Body of pancreas (tissue), 4 donors: ENCODE results near the gene FNDC3B. TPM values are rescaled to one million over a fixed set of nuclear protein-coding genes. Genes with fewer than 3 reads are reported as not detected.

Experiments
- ATAC-seq: fragments of 150-250 bp; one replicate; pipeline ENCODE4 v1.9.1; 2016
- DNase-seq, 4 donors: peaks; one replicate each; pipeline ENCODE4 v3.0.0-alpha.2; 2019
- H3K27ac ChIP-seq, 4 donors: fragments of 200-600 bp; sonication (generic); 1 replicate in 3 of 4; 2 replicates in 1 of 4; pipeline versions ENCODE4 v1.5.1 to v1.6.1; 2016 to 2019; ENCODE audit warnings: mild to moderate bottlenecking in 1 of 4, mixed read lengths in 1 of 4, moderate library complexity in 1 of 4
- H3K27me3 ChIP-seq, 2 donors: fragments of 200-600 bp; sonication (generic); one replicate each; pipeline ENCODE4 v1.6.0; 2016; ENCODE audit warnings: mild to moderate bottlenecking in 1 of 2
- H3K36me3 ChIP-seq, 2 donors: fragments of 200-600 bp; sonication (generic); replicated peaks in 1 of 2; 2 replicates each; pipeline ENCODE4 v1.5.1; 2016; ENCODE audit warnings: low read depth in 2 of 2; ENCODE audit not compliant: insufficient read depth in 1 of 2
- H3K4me1 ChIP-seq: fragments of 200-600 bp; sonication (generic); one replicate; pipeline ENCODE4 v1.6.0; 2016
- H3K4me3 ChIP-seq, 2 donors: fragments of 200-600 bp; sonication (generic); 1 replicate in 1 of 2; 2 replicates in 1 of 2; pipeline ENCODE4 v1.5.1; 2016 to 2019
- H3K9me3 ChIP-seq, 3 donors: fragments of 200-600 bp; sonication (generic); 1 replicate in 2 of 3; 2 replicates in 1 of 3; pipeline ENCODE4 v1.5.1; 2016
- CTCF ChIP-seq, 7 experiments: fragments of 450-650 bp in 4 of 7; fragments of 200-600 bp in 3 of 7; sonication (generic) in 3 of 7; IDR thresholded peaks; one replicate each; pipeline ENCODE4 v1.5.1; 2016 to 2019; ENCODE audit warnings: antibody characterized with exemption in 7 of 7
- POLR2A ChIP-seq, 3 donors: fragments of 450-650 bp; IDR thresholded peaks; one replicate each; pipeline ENCODE4 v1.6.1; 2016; ENCODE audit warnings: antibody characterized with exemption in 3 of 3, mild to moderate bottlenecking in 2 of 3
- WGBS, 2 donors: methylation state at CpG; one replicate each; pipeline ENCODE4 v1.1.5; 2017; 5-methylcytosine and 5-hydroxymethylcytosine counted together
- intact Hi-C: fragments of 100-400 bp; cut with DNase I; formaldehyde crosslinking; loops from one replicate; pipeline ENCODE4 v1.15.1; 2023
- total RNA-seq, 2 donors: library from RNA; depleted of rRNA; stranded (reverse); fragments of >200 nt; gene quantifications; one replicate each; pipeline ENCODE4 v1.1.0, GENCODE V29; 2016

Gene FNDC3B
- total RNA-seq, 2 donors from 2014 or later: 64.3 to 86.0 TPM

- Histone ChIP-seq H3K36me3 (peaks cover 0 to 13% of the 10 kb centered on the region in 2 donors), H3K9me3 (no peaks in the 10 kb centered on the region), H3K27me3 (no peaks in the 10 kb centered on the region), H3K4me1 (no peaks in the 10 kb centered on the region), H3K27ac (no peak overlapping the region), H3K4me3 (no peak overlapping the region)
- WGBS, 2 donors: 97 to 100% methylated on average over 4 of the region's 4 CpGs
- TF ChIP-seq POLR2A (IDR thresholded peaks at IDR 0.05) (no peak), CTCF (IDR thresholded peaks at IDR 0.05) (no peak)
- ATAC-seq: no peak
- no peak for DNase-seq
- intact Hi-C loops: no loop called here
Measured at GRCh38 chr3:172303941-172304558, 264.7 kb downstream of the FNDC3B start.

- WGBS, 2 donors: 96 to 97% methylated on average over 2 of the region's 2 CpGs
- peak overlapping the region in 1 of 4 donors; percentile 18 for H3K27ac ChIP-seq
- no peaks in the 10 kb centered on the region for H3K4me1 ChIP-seq
- H3K27me3 ChIP-seq: no peaks in the 10 kb centered on the region
- peaks cover 0 to 19% of the 10 kb centered on the region in 2 donors for H3K36me3 ChIP-seq
- no peaks in the 10 kb centered on the region for H3K9me3 ChIP-seq
- peak; percentile 73 for ATAC-seq
- DNase-seq: peak in 2 of 4 donors; percentile 36 to 62
- TF ChIP-seq CTCF (IDR thresholded peaks at IDR 0.05): no peak
- no peak for TF ChIP-seq POLR2A (IDR thresholded peaks at IDR 0.05)
- no peak overlapping the region for H3K4me3 ChIP-seq
- intact Hi-C loops: no loop called here
Measured at GRCh38 chr3:172305552-172305951, 266.2 kb downstream of the FNDC3B start.

GRCh38 chr3:172305974-172306373, 266.6 kb downstream of the FNDC3B start:
- Histone ChIP-seq H3K27me3 (no peaks in the 10 kb centered on the region), H3K4me1 (no peaks in the 10 kb centered on the region), H3K36me3 (peaks cover 0 to 20% of the 10 kb centered on the region in 2 donors), H3K27ac (peak overlapping the region in 1 of 4 donors; percentile 18), H3K9me3 (no peaks in the 10 kb centered on the region), H3K4me3 (no peak overlapping the region)
- no peak for TF ChIP-seq POLR2A (IDR thresholded peaks at IDR 0.05)
- no peak for TF ChIP-seq CTCF (IDR thresholded peaks at IDR 0.05)
- DNase-seq (no peak), ATAC-seq (no peak)
- 67 to 88% methylated on average over 2 of the region's 2 CpGs for whole genome bisulfite sequencing, 2 donors
- intact Hi-C loops: no loop called here

- Histone ChIP-seq H3K9me3 (no peaks in the 10 kb centered on the region), H3K36me3 (peaks cover 0 to 24% of the 10 kb centered on the region in 2 donors), H3K4me1 (no peaks in the 10 kb centered on the region), H3K27me3 (no peaks in the 10 kb centered on the region), H3K27ac (no peak overlapping the region), H3K4me3 (no peak overlapping the region)
- TF ChIP-seq CTCF (IDR thresholded peaks at IDR 0.05) (no peak), POLR2A (IDR thresholded peaks at IDR 0.05) (no peak)
- 72 to 83% methylated on average over 5 of the region's 5 CpGs for WGBS, 2 donors
- no peak for ATAC-seq
- DNase-seq: no peak
- intact Hi-C loops: no loop called here
Measured at GRCh38 chr3:172307141-172307560, 267.8 kb downstream of the FNDC3B start.

GRCh38 chr3:172309059-172309458, 269.7 kb downstream of the FNDC3B start:
- Histone ChIP-seq H3K4me1 (no peaks in the 10 kb centered on the region), H3K27me3 (no peaks in the 10 kb centered on the region), H3K9me3 (no peaks in the 10 kb centered on the region), H3K36me3 (peaks cover 0 to 24% of the 10 kb centered on the region in 2 donors), H3K27ac (no peak overlapping the region), H3K4me3 (no peak overlapping the region)
- WGBS, 2 donors: 48 to 49% methylated on average over 3 of the region's 3 CpGs
- DNase-seq (no peak), ATAC-seq (no peak)
- intact Hi-C loops: no loop called here
- no peak for TF ChIP-seq POLR2A (IDR thresholded peaks at IDR 0.05)
- no peak for TF ChIP-seq CTCF (IDR thresholded peaks at IDR 0.05)
